ENCODE results near the gene CREB3L2.
"Not testable (repeated sequence)": the region's sequence is repeated elsewhere in the genome, so short reads cannot be mapped to it uniquely, and the experiment has no call there.

The CREB3L2 gene

GRCh38 chr7:137989094-137989493, 12.8 kb downstream of the CREB3L2 start:
- no peak for DNase-seq (ENCODE audit: low read depth in 2 of 2, low spot score in 1 of 2)

- DNase-seq (ENCODE audit: low read depth in 2 of 2, low spot score in 1 of 2), result no peak
These were observed 13.9 kb downstream of the CREB3L2 start for GRCh38 chr7:137987968-137988367.

- no peak for DNase-seq (ENCODE audit: low read depth in 2 of 2, low spot score in 1 of 2)
These were observed 14.3 kb downstream of the CREB3L2 start for GRCh38 chr7:137987563-137987962.

- no peak for DNase-seq (ENCODE audit: low read depth in 2 of 2, low spot score in 1 of 2)
These were observed 14.9 kb downstream of the CREB3L2 start for GRCh38 chr7:137987018-137987349.

GRCh38 chr7:137986252-137987017, 15.5 kb downstream of the CREB3L2 start:
- no peak for DNase-seq (ENCODE audit: low read depth in 2 of 2, low spot score in 1 of 2)

GRCh38 chr7:137985897-137986251, 16.0 kb downstream of the CREB3L2 start:
- DNase-seq (ENCODE audit: low read depth in 2 of 2, low spot score in 1 of 2), result no peak

- no peak for DNase-seq (ENCODE audit: low read depth in 2 of 2, low spot score in 1 of 2)
These were observed 16.5 kb downstream of the CREB3L2 start for GRCh38 chr7:137985253-137985896.

GRCh38 chr7:137984181-137985041, 17.5 kb downstream of the CREB3L2 start:
- no peak for DNase-seq (ENCODE audit: low read depth in 2 of 2, low spot score in 1 of 2)

- no peak for DNase-seq (ENCODE audit: low read depth in 2 of 2, low spot score in 1 of 2)
These were observed 18.4 kb downstream of the CREB3L2 start for GRCh38 chr7:137983323-137984008.

GRCh38 chr7:137982394-137982793, 19.5 kb downstream of the CREB3L2 start:
- not testable (repeated sequence) for DNase-seq (ENCODE audit: low read depth in 2 of 2, low spot score in 1 of 2)

GRCh38 chr7:137981668-137982067, 20.2 kb downstream of the CREB3L2 start:
- DNase-seq (ENCODE audit: low read depth in 2 of 2, low spot score in 1 of 2), result no peak

- no peak for DNase-seq (ENCODE audit: low read depth in 2 of 2, low spot score in 1 of 2)
These were observed 20.7 kb downstream of the CREB3L2 start for GRCh38 chr7:137981175-137981574.

- DNase-seq (ENCODE audit: low read depth in 2 of 2, low spot score in 1 of 2), result no peak
These were observed 21.6 kb downstream of the CREB3L2 start for GRCh38 chr7:137980308-137980707.

GRCh38 chr7:137978464-137979237, 23.2 kb downstream of the CREB3L2 start:
- DNase-seq (ENCODE audit: low read depth in 2 of 2, low spot score in 1 of 2), result no peak

- no peak for DNase-seq (ENCODE audit: low read depth in 2 of 2, low spot score in 1 of 2)
These were observed 24.7 kb downstream of the CREB3L2 start for GRCh38 chr7:137977173-137977572.

- no peak for DNase-seq (ENCODE audit: low read depth in 2 of 2, low spot score in 1 of 2)
These were observed 25.2 kb downstream of the CREB3L2 start for GRCh38 chr7:137976696-137977095.

- DNase-seq (ENCODE audit: low read depth in 2 of 2, low spot score in 1 of 2), result no peak
These were observed 25.7 kb downstream of the CREB3L2 start for GRCh38 chr7:137976232-137976631.

- no peak for DNase-seq (ENCODE audit: low read depth in 2 of 2, low spot score in 1 of 2)
These were observed 26.1 kb downstream of the CREB3L2 start for GRCh38 chr7:137975768-137976167.

- no peak for DNase-seq (ENCODE audit: low read depth in 2 of 2, low spot score in 1 of 2)
These were observed 26.7 kb downstream of the CREB3L2 start for GRCh38 chr7:137975221-137975620.

- no peak for DNase-seq (ENCODE audit: low read depth in 2 of 2, low spot score in 1 of 2)
These were observed 27.1 kb downstream of the CREB3L2 start for GRCh38 chr7:137974766-137975165.

All from stimulated activated CD8-positive, alpha-beta memory T cell treated with anti-CD3 and anti-CD28 coated beads, Interleukin-4, amount 100 ng/mL, for 1 hour (primary cell).